ENCODE results near the gene GPATCH8.
A peak's percentile ranks its signal among the peaks of the same experiment; 100 is the strongest.

Gene GPATCH8

DNA sequence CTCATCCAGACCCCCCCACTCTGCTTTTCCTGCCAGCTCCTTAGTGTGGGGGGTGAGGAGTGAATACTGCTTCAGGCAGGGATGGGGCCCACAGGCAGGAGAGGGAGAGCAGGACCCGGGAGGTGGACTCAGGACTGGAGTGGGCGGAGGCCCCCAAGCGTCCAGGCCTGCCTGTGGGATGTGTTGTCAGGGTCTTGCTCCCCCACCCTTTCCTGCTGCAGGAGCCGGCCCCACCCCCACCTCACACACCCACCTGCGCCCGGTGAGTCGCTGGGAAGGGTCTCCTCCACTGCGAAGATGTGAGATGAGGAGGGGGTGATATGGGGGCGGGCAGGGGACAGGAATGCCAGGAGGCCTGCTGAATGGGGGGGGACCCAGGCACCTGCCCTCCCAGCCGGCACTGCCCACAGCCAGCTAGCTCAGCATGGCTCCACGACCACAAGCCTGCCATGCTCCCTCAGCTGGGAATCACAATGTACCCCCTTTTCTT is 140.7 kb downstream of the GPATCH8 start:
- DNase-seq (ENCODE audit: low spot score in 2 of 2): no peak
- in situ Hi-C loops (cut with MboI; ENCODE audit: low sequenced_read_pairs): no loop called here
- H3K4me1 ChIP-seq: peaks cover 6% of the 10 kb centered on the region; the same call in 1 of the 2 replicates
- H3K9me3 ChIP-seq: no peaks in the 10 kb centered on the region
- peak overlapping the region; percentile 64 for H3K4me3 ChIP-seq
- no peaks in the 10 kb centered on the region for H3K36me3 ChIP-seq (replicated peaks)
- peaks cover 5% of the 10 kb centered on the region; the same call in 1 of the 2 replicates for H3K27me3 ChIP-seq (ENCODE audit: low read depth)

DNA sequence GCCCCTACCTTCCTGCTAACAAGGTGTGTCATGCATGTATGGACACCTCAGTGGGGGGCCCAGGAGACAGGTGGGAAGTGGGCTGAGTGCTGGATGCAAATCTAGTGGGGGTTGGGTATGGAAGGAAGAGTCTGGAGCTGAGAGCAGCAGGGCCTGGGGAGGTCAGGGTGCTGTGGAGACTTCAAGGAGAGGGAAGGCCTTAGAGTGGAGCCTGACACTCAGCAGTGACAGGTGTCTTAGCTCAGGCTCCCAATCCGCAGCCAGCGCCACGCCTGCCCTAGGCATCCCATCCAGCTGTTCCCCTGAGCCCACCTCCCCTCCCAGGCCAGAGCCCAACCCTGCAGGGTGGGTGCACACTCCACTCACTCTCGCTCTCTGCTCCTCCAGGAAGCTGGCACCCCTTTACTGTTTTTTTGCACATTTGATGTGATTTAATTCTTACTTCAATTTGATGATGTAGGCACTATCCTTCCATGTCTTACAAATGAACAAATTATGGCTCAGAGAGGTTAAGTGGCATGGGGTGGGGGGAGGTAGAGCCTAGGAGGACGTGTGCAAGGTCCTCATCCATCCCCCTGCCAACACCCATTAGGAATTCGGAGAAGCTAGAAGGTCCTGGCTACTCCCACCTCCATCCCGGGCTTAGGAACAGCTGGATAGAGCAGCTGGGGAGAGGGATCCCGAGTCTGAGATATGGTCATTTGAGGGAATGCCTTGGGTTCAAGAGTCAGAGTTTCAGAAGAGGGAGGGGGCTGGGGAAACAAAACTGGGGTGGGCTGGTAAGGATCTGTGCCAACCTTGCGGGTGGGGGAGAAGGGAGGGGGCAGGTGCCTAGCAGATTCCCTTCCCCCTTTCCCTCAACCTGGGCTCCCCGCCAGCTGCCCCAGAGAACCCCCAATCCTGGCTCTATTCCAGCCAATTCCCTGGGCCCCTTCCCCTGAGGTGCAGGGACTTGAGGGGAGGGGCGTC is 141.6 kb downstream of the GPATCH8 start:
- no peak overlapping the region for H3K4me3 ChIP-seq
- no peaks in the 10 kb centered on the region for H3K9me3 ChIP-seq
- no peak for DNase-seq (ENCODE audit: low spot score in 2 of 2)
- peaks cover 6% of the 10 kb centered on the region; the same call in 1 of the 2 replicates for H3K4me1 ChIP-seq
- H3K27me3 ChIP-seq (ENCODE audit: low read depth): peaks cover 5% of the 10 kb centered on the region; the same call in 1 of the 2 replicates
- in situ Hi-C loops (cut with MboI; ENCODE audit: low sequenced_read_pairs): no loop called here
- no peaks in the 10 kb centered on the region for H3K36me3 ChIP-seq (replicated peaks)

DNA sequence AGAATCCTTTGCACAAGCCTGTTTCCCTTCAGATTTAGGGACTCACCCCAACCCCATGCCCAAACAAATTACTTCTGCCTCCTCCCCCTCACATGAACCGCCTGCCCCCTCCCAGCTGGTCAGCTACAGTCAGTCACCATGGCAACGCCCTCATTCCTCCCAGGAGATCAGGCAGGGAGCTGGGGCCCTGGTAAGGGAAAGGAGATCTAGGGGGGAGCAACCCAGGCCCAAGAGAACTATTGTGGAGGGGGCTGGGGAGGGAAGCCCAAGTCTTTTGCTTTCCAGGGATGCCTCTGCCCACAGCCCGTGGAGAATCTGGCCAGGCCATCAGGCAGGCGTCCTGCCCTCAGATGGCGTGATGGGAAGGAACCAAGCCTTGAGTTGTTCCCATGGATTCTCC is 142.4 kb downstream of the GPATCH8 start:
- H3K4me3 ChIP-seq: no peak overlapping the region
- H3K27me3 ChIP-seq (ENCODE audit: low read depth): peaks cover 1% of the 10 kb centered on the region; the same call in 1 of the 2 replicates
- in situ Hi-C loops (cut with MboI; ENCODE audit: low sequenced_read_pairs): no loop called here

GRCh38 chr17:44360144-44360533 is 143.1 kb downstream of the GPATCH8 start:
- no peaks in the 10 kb centered on the region for H3K36me3 ChIP-seq (replicated peaks)
- no peak for DNase-seq (ENCODE audit: low spot score in 2 of 2)
- H3K27me3 ChIP-seq (ENCODE audit: low read depth): no peaks in the 10 kb centered on the region
- H3K4me1 ChIP-seq: peaks cover 6% of the 10 kb centered on the region; the same call in 1 of the 2 replicates
- H3K9me3 ChIP-seq: no peaks in the 10 kb centered on the region
- in situ Hi-C loops (cut with MboI; ENCODE audit: low sequenced_read_pairs): no loop called here
- H3K4me3 ChIP-seq: no peak overlapping the region

More for the DNA sequence above, 142.4 kb downstream of the GPATCH8 start:
- H3K4me1 ChIP-seq: peaks cover 6% of the 10 kb centered on the region; the same call in 1 of the 2 replicates
- H3K36me3 ChIP-seq (replicated peaks): no peaks in the 10 kb centered on the region
- H3K9me3 ChIP-seq: no peaks in the 10 kb centered on the region
- peak in 1 of 2 experiments; percentile 55 for DNase-seq (ENCODE audit: low spot score in 2 of 2)

- H3K9me3 ChIP-seq: no peaks in the 10 kb centered on the region
- in situ Hi-C loops (cut with MboI; ENCODE audit: low sequenced_read_pairs): no loop called here
- no peaks in the 10 kb centered on the region for H3K36me3 ChIP-seq (replicated peaks)
- peaks cover 6% of the 10 kb centered on the region; the same call in 1 of the 2 replicates for H3K4me1 ChIP-seq
- no peak overlapping the region for H3K4me3 ChIP-seq
- DNase-seq (ENCODE audit: low spot score in 2 of 2): no peak
- no peaks in the 10 kb centered on the region for H3K27me3 ChIP-seq (ENCODE audit: low read depth)
These were observed 143.6 kb downstream of the GPATCH8 start for GRCh38 chr17:44359458-44360143.

- in situ Hi-C loops (cut with MboI; ENCODE audit: low sequenced_read_pairs): no loop called here
- Histone ChIP-seq H3K36me3 (replicated peaks) (no peaks in the 10 kb centered on the region), H3K9me3 (no peaks in the 10 kb centered on the region), H3K4me1 (peaks cover 6% of the 10 kb centered on the region; the same call in 1 of the 2 replicates), H3K27me3 (ENCODE audit: low read depth) (no peaks in the 10 kb centered on the region), H3K4me3 (no peak overlapping the region)
- no peak for DNase-seq (ENCODE audit: low spot score in 2 of 2)
These were observed 144.2 kb downstream of the GPATCH8 start for GRCh38 chr17:44359006-44359405.

DNA sequence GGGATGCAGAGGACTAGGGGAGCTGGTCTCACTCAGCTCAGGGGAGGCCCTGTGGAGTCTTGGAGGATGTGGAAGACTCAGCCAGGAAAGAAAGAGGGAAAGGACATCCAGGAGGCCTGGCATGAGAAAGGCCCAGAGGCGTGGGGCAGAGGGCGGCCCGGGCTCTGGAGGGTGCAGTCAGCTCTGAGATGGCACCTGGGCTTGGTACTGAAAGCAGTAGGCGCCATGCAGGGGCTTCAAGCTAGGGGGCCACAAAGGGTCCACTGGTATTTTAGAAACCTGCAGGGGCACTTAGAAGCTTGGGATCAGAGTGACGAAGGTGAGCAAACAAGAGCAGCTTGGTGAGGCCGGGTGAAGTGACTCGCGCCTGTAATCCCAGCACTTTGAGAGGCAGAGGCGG is 145.1 kb downstream of the GPATCH8 start:
- H3K4me3 ChIP-seq: no peak overlapping the region
- DNase-seq (ENCODE audit: low spot score in 2 of 2): no peak
- H3K27me3 ChIP-seq (ENCODE audit: low read depth): no peaks in the 10 kb centered on the region
- H3K4me1 ChIP-seq: peaks cover 6% of the 10 kb centered on the region; the same call in 1 of the 2 replicates
- no peaks in the 10 kb centered on the region for H3K36me3 ChIP-seq (replicated peaks)
- H3K9me3 ChIP-seq: no peaks in the 10 kb centered on the region
- in situ Hi-C loops (cut with MboI; ENCODE audit: low sequenced_read_pairs): no loop called here

DNA sequence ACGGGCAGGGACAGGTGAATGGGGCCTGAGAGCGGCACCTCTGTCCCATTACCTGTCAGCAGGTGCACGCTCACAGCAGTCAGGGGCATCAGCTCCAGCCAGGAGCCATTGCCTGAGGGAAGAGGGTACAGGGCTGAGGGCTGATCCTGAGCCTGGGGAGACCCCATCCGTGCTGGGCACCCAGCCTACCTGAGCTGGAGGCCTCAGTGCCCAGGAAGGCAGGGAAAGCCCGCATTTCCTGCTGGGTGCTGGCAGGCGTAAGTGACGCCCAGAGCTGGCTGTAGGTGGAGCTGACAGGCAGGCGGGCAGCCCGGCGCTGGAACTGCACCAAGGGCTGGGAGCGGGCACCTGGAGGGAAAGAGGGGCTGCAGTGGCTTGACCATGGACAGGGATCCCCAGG is 147.0 kb downstream of the GPATCH8 start:
- Histone ChIP-seq H3K4me3 (no peak overlapping the region), H3K27me3 (ENCODE audit: low read depth) (no peaks in the 10 kb centered on the region), H3K36me3 (replicated peaks) (peaks cover 11% of the 10 kb centered on the region), H3K4me1 (peaks cover 4% of the 10 kb centered on the region; the same call in 1 of the 2 replicates), H3K9me3 (no peaks in the 10 kb centered on the region)
- in situ Hi-C loops (cut with MboI; ENCODE audit: low sequenced_read_pairs): no loop called here
- DNase-seq (ENCODE audit: low spot score in 2 of 2): no peak

DNA sequence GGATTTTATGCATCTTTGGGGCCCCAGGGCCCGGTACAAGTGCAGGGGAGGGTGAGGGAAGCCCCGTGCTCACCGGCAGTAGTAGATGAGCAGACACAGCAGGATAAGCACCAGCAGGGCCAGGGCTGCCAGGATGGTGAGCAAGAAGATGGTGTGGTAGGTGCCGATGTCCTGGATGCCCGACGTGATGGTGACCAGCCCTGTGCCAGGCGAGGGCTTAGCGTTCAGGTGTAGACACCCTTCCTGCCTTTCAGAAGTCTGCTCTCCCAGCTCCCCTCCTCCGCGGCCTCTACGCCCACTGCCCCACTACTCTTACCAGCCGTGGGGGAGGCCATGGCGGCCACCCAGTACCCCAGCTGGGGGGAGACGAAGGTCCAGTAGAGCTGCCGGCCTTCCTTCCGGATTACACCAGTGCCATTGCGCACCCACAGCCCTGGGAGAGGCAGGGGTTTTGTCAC is 147.5 kb downstream of the GPATCH8 start:
- DNase-seq (ENCODE audit: low spot score in 2 of 2): no peak
- in situ Hi-C loops (cut with MboI; ENCODE audit: low sequenced_read_pairs): no loop called here

DNA sequence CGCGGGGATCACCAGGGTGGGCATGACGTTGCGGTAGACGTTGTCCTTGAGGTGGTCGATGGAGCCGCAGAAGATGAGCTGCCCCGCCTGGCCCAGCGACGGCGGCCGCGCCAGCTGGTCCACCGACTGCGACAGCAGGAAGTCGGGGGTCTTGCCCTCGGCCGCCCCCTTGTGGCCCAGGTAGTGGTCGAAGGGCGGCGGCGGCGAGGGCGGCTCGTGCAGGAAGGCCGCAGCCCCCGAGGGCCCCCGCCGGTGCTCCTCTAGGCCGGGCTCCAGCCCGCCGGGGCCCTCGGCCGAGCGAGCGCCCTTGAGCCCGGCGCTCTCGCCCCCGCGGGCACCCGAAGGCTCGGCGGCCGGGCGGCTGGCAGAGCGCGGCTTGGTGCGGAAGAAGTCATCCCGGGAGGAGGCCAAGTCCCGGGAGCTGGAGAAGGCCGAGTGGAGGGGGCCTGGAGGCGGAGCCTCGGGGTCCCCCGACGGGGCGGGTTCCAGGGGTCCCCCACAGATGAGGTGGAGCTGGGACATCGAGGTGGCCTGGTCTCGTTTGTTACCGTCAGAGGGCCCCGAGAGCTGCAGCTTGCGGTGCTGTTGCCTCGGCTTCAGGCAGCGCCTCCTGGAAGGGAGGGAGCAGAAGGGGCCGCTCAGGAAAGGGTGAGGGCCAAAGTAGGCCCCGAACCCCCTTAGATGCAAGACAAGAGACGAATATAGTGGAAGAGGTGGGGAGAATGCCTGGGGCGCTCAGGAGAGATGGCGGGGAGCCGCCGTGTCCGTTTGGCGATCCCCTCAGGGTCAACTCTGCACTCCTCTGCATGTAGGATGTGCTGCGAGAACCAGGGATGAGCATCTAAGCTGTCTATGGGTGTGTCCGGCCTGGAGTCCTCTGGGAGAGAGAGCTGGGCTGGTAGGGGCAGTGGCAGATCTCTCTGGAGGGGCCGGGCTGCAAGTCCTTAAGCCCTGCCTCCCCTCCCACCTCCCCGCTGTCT is 148.3 kb downstream of the GPATCH8 start:
- in situ Hi-C loops (cut with MboI; ENCODE audit: low sequenced_read_pairs): no loop called here
- Histone ChIP-seq H3K4me1 (no peaks in the 10 kb centered on the region), H3K36me3 (replicated peaks) (peaks cover 20% of the 10 kb centered on the region), H3K4me3 (no peak overlapping the region), H3K27me3 (ENCODE audit: low read depth) (no peaks in the 10 kb centered on the region), H3K9me3 (no peaks in the 10 kb centered on the region)
- no peak for DNase-seq (ENCODE audit: low spot score in 2 of 2)

More for the DNA sequence above, 147.5 kb downstream of the GPATCH8 start:
- H3K4me3 ChIP-seq: no peak overlapping the region
- no peaks in the 10 kb centered on the region for H3K9me3 ChIP-seq
- no peaks in the 10 kb centered on the region for H3K4me1 ChIP-seq
- H3K27me3 ChIP-seq (ENCODE audit: low read depth): no peaks in the 10 kb centered on the region
- H3K36me3 ChIP-seq (replicated peaks): peaks cover 17% of the 10 kb centered on the region

DNA sequence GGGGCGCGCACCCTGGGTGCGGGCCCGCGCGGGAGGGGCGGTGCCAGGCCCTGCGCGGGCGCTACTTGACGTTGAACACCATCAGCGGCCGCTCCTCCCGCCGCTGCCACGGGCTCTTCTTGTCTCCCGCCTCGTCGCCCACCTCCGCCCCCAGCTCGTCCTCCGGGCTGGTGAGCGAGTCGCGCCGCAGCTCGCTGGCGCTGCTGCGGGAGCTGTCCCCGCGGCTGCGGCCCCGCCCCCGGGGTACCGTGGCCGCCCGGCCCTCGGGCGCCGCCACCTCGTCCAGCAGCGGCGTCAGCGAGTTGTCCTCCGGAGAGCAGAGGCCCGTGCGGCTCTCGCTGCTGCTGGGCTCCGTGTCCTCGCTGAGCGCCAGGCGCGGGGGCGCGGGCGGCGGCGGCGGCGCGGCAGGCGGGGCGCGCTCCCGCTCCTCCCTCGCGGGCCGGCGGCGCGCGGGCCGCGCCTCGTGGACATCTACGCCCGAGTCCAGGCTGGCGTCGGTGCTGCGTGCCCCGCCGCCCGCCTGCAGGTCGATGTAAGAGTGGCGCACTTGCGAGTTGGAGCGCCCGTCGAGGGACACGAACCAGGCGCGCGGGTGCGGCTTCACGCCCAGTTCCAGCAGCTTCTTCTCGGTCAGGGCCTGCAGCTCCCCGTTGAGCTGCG is 149.4 kb downstream of the GPATCH8 start:
- no peak overlapping the region for H3K4me3 ChIP-seq
- DNase-seq (ENCODE audit: low spot score in 2 of 2): no peak
- in situ Hi-C loops (cut with MboI; ENCODE audit: low sequenced_read_pairs): no loop called here
- H3K27me3 ChIP-seq (ENCODE audit: low read depth): no peaks in the 10 kb centered on the region
- no peaks in the 10 kb centered on the region for H3K9me3 ChIP-seq
- H3K36me3 ChIP-seq (replicated peaks): peaks cover 20% of the 10 kb centered on the region
- H3K4me1 ChIP-seq: no peaks in the 10 kb centered on the region

GRCh38 chr17:44352828-44353671 is 150.2 kb downstream of the GPATCH8 start:
- H3K4me1 ChIP-seq: no peaks in the 10 kb centered on the region
- H3K4me3 ChIP-seq: no peak overlapping the region
- H3K36me3 ChIP-seq (replicated peaks): peaks cover 20% of the 10 kb centered on the region
- in situ Hi-C loops (cut with MboI; ENCODE audit: low sequenced_read_pairs): no loop called here
- no peaks in the 10 kb centered on the region for H3K27me3 ChIP-seq (ENCODE audit: low read depth)
- DNase-seq (ENCODE audit: low spot score in 2 of 2): no peak
- no peaks in the 10 kb centered on the region for H3K9me3 ChIP-seq

Data from HAP-1 (cell line).